NCI-H748 (cell line): Measurements from ENCODE around the gene PEAK1.

Experiments used
- DNase-seq: peaks from one replicate; lab custom pipeline; 2025; ENCODE audit not compliant: unreplicated experiment; lab: John Stamatoyannopoulos, UW

The PEAK1 gene

DNA sequence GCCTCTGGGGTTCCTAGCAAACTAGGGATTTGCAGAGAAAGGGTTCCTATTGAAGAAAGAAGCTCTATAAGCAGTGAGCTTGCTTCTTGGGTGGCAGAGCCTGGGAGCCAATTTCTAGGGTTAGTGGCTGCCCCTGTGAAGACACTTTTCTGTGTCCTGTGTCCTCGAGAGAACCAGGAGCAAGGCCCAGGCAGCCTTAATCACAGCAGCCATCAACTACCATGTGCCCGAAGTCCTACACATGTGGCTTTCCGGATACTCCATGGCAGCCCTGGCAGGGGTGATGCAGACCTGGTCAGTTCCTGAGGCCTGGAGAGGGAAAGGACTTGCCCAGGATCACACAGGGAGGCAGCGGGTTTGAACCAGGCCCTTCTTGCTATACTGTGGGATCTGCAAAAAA is 321.3 kb downstream of the PEAK1 start:
- no peak for DNase-seq

DNA sequence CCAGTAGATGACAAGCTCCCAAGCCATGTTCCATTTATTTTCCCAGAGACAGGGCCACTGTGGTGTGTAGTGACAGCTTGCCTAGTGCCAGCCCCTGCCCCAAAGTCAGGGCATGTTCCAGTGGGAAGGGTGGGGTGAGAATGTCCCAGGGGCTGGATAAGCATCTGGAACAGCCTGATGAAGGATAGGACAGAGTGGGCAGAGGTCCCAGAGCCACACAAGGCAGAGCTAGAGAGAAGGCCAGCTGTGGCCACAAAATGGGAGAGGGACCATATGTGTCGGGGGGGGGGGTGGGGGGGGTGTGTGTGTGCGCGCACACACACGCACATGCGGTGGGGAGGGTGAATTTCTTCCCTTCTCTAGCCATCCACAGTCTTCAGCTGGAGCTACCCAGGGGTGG is 322.0 kb downstream of the PEAK1 start:
- no peak for DNase-seq

- DNase-seq, result no peak
Measured at GRCh38 chr15:77097248-77097721, 322.6 kb downstream of the PEAK1 start.

DNA sequence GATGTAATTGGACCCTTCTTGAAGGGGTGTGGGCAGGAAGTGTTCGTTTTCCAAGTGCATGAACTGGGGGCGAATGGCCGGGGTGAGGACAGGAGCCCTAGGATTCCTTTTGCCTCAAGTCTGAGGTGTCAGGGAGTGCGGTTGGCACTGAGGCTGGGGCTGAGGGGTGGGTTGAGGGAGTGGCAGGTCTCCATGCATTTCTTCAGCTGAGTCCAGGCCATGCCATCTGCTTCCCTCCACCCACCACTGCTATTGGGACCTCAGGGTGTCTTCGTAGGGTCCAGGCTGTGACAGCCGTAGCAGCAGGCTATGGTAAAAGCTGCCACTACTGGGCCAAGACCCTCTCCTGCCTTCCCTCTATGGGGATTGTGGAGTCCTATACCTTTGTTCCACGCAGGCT is 323.4 kb downstream of the PEAK1 start:
- no peak for DNase-seq

GRCh38 chr15:77096138-77096537 is 323.8 kb downstream of the PEAK1 start:
- DNase-seq, result no peak

GRCh38 chr15:77094397-77095030 is 325.4 kb downstream of the PEAK1 start:
- no peak for DNase-seq

- DNase-seq, result no peak
Measured at GRCh38 chr15:77093436-77093835, 326.5 kb downstream of the PEAK1 start.

- no peak for DNase-seq
Measured at GRCh38 chr15:77091097-77091496, 328.8 kb downstream of the PEAK1 start.

DNA sequence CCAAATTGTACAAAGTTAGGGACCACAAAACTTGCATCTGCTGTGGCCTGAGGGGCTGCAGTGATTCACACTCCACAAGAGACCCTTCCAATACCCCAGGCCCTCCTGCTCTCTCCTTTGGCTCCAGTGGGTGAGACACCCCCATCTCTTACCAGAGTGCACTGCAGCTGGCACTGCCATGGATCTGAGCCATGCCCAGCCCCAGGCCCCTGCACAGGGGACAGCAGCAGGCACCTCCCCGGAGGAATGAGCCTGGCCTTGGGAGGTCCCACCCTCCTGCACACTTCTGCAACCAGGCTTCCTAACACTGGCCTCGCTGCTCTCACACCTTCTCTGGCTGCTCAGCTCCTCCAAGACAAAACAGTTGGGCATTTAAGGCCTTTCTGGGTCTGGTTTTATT is 332.7 kb downstream of the PEAK1 start:
- DNase-seq, result no peak

- no peak for DNase-seq
Measured at GRCh38 chr15:77085297-77085696, 334.6 kb downstream of the PEAK1 start.

DNA sequence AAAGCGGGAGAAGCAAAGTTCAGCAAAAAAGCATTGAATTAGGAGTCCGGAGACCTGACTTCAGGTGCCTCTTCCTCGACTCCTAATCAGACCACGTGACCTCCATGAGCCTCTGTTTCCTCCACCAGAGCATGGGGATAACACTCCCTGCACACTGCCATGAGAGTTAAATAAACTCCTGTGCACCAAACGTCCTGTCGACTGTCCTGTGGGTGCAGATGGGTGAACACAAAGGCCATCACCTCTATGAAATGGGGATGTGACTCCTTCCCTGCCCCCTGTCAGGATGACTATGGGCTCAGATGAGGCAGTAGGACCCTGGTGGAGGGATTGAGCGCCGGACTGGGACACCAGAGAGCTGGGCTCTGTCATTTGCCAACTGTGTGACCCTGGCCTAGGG is 335.5 kb downstream of the PEAK1 start:
- DNase-seq, result no peak

DNA sequence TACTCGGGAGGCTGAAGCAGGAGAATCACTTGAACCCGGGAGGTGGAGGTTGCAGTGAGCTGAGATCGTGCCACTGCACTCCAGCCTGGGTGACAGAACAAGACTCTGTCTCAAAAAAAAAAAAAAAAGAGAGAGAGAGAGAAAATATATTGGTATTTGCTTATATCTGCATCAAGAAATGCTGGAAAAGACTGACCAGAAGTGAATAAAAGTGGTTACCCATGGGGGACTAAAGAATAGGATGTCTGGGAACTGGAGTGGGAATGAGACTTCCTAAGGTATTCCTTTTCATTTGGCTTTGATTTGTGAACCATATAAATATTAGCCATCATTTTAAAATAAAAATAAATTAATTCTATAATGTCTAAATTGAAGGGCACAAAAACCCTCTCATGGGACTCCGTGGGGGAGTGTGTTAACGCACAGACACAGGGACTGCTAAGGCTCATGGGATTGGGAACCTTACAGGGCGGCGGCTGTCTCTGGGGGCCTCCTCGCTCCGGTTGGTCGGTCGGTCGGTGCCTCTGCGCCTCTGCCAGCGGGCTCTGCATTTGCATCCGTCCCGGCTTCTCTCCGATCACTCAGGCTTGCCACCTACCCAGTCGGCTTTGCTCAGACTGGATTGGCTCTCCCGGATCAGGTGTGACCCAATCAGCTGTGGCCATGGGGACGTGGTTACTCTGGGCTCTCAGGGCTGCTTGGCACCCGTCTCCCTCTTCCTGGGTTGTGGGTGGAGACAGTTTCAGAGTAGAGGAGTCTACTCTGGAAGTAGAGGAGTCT is 336.3 kb downstream of the PEAK1 start:
- DNase-seq, result peak; percentile 91

GRCh38 chr15:77081971-77082370 is 337.9 kb downstream of the PEAK1 start:
- no peak for DNase-seq

DNA sequence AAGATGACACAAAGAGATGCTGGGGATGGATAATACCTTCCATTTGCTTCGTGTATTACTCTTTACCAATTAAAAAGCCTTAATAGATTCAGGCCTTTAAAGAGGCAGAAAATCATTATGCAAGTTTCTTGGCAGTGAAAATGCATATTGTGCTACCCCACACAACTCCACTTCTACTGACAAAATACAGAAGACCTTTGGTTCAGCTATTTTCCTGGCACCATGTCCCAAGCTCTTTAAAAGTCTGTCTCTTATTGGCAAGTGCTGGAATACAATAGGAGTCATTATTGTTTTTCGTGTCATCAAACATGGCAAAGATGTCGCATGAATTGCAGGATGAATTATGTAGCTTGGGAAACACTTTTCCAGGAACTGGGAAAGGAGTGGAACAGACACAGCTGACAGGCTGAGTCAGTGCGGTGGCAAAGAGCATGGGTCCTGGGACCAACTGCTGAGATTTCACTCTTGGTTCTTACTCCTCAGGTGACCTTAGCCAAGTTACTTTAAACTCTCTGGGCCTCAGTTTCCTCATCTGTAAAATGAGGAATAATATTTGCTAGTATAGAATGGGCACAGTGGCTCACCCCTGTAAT is 343.5 kb downstream of the PEAK1 start:
- no peak for DNase-seq

- DNase-seq, result no peak
Measured at GRCh38 chr15:77075528-77075927, 344.4 kb downstream of the PEAK1 start.

DNA sequence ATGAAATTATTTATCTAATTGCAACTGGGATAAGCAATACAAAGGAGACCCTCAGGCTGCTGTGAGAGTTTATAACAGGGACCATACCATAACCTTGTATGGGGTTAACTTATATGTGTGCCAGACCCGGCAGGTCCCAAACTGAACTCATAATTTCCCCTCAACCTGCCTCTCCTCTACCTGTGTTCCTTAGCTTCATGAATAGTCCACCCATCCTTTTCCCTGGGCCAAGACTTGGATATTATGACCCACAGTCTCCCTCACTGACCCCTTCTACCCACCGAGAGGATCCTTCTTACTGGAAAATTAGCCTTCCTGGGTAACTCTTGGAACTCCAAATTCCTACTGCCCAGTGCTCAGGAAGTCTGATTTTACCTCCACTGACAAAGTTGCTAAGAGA is 345.6 kb downstream of the PEAK1 start:
- no peak for DNase-seq

- DNase-seq, result no peak
Measured at GRCh38 chr15:77071305-77072223, 348.3 kb downstream of the PEAK1 start.

DNA sequence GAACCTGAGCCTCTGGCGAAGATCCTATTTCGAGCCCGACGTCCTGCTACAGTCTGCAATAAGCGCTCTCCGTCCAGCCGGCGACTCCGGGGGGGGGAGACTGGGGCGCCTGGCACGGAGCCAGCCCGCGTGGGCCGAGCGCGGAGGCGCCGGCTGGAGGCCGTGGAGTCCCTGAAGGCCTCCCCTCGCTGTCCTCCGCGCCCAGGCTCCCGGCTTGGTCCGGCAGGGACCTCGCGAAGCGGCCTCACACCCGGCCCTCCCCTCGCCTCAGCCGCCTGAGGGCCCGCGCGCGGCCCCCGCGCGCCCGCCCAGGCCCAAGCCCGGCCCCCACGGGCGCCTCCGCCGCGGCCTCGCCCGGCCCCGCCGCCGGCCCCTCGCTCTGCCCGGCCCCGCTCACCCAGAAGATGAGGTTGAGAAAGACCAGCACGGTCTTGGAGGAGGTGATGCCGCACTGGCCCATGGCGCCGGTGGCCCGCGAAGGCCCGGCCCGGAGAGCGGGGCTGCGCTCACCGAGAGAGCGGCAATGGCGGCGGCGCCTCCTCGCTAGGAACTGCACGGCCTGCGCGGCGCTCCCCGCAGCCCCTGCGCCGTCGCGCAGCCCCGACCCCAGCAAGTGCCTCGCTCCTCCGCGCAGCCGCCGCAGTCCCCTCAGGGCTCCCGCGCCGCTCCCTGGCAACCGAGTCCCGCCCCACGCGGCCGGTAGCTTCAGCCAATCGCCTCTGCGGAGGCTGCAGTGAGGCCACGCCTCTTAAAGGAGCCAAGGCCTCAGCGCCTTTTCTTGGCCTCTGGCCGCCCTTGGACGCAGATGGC is 349.2 kb downstream of the PEAK1 start, which contains the start of gene TSPAN3:
TSS of gene TSPAN3 (minus strand) at position 615 of the 810 bp plus-strand sequence. CDS start at position 460, 155 bp downstream.
- DNase-seq, result peak; percentile 95

DNA sequence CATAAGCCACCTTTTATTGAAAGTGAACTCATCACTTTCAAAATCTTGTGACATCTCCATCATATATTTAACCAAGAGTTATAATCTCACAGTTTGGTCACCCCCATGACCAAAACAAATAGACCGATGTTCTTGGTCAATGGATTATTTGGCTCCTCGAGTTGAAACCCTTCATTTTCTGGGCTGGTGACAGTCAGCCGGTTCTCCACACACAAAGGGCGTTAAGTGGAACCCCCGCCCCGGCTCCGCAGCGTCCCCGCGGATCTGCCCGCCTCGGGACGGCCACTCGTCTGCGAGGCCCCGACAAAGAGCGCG is 349.8 kb downstream of the PEAK1 start:
- DNase-seq, result no peak

- peak; percentile 15 for DNase-seq
Measured at GRCh38 chr15:77069521-77070121, 350.3 kb downstream of the PEAK1 start.
